HG02571 (cell line): ENCODE measurements around the gene BNIPL.

Experiments
- ATAC-seq: cut with Tn5 transposase; IDR thresholded peaks from one replicate; pipeline ENCODE4 v1.9.1; 2021; ENCODE audit warnings: mild to moderate bottlenecking, moderate library complexity; ENCODE audit not compliant: unreplicated experiment

Gene BNIPL

DNA sequence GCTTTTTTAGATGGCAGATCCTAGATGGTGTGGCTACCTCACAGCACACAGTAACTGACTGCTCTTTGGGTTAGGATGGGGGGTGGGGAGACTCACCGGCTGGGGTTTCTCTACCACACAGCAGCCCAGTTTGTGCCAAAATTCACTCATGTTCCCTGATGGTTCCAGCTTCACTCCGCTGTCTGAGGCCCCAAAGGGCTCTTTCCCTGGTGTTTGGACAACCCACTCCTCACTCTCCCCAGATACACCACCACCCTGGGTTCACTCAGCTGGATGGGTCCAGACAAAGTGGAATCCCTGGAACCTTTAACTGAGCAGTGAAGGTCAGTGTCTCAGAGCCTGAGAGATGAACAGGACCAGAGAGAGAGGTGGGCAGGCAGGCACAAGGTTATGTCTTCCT, 19.2 kb downstream of the BNIPL start:
- ATAC-seq = no peak

DNA sequence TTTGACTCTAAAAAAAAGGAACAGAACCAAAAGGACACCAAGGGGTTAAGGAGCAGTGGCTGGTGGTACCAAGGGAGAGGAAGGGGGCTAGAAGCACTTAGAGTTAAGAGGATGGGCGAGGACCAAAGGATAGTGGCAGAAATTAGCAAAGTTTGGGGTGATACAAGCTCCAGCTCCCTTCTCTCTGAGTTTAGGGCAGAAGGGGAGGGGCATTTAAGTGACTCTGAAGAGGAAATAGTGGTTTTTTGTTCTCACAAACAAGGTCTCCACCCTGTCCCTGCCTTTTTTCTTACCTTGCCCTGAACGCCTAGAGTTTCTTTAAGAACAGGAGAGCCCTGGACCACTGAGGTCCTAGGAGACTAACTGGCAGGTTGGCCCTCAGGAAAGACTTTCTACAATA, 19.8 kb downstream of the BNIPL start:
- no peak for ATAC-seq

DNA sequence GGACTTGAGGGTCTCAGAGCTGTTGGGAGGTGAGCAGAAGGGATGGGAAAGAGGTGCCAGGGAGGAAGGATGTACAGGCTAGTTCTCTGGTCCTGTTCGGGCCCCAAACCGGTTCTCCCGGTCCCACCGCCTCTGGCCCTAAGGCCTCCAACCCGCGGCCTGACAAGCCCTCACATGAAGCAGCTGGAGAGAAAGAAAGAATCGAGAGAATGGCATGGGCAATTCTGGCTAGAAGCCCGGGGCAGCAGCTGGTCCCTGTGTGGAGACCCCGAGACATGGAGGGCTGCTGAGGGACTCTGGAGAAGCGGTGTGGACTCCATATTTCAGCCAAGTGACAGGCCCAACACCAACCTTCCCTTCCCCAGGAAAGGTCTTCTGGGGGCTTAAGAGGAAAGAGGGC, 22.3 kb downstream of the BNIPL start:
- no peak for ATAC-seq

DNA sequence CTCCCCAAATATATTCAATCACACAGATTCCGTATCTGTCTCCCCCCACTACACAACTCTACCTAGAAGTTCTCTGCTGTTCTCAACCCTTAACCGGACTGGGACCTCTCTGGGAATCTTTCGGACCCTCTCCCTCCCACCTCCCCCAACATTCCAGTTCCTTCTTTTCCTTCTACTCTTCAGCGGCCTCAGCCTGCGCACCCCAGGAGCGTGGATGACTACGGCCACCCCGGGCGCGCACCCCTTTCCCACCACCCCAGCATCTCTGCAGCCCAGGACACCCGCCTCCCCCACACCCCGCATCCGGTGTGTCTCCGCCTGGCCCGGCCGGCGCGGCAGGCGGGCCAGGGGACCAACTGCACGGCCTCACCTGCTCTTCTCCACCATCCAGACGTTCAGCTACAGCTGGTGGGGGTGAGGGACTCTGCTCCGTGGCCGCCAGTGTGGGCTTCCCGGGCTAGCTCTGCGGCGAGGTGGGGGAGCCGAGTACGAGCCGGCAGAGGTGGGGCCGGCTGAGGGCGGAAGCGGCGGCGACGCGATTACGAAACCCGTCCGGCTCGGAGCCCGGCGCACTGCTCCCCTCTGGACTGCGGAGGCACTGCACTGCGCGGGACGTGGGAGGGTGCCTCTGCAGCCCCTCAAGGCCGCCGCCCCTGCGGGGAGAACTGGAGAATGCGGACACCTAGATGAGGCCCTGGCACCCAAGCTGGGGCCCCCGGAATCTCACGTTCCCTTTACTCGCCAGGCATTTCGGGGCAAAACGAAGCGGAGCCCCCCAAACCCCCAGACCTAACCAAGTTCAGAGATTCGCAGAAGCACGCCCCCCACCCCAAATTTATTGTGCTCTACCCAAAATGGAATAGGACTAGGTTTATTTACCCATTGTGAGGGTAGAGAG, 23.0 kb downstream of the BNIPL start, which contains the start of gene CDC42SE1:
Gene CDC42SE1, minus strand, starts transcription at position 514 of the 898 bp plus-strand sequence. CDS start 3,892 bp downstream, outside the sequence.
- peak; percentile 80 for ATAC-seq

DNA sequence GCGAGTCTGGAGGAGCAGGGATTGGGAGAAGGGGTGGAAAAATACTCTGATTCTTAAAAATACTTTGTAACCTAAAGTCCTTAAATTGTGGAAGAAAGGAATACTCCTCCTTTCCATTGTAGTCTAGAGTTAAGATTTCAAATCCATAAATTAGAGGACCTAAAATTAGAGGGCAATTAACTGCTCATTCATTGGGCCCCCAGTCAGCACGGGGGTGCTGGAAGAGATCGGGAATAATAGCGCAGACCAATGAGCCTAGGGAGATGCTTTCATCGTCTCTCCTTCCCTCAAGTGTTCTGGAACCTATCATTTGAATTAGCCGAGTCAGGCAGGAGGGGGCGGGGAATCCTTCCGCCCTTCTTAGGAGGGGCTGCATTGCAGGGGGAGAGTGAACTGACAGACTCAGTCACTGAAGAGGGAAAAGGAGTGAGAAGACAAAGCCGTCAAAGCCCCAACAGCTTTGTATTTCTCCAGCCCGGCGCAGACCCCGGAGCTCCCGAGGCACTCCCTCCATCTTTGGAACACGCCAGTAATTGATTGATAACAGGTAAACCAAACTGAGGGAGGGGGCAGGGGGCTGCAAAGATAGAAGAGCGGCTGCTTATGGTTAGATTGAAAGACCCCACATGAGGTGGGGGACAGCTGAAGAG, 23.7 kb downstream of the BNIPL start, which contains the start of gene MLLT11:
Gene MLLT11, plus strand, starts transcription at position 391 of the 650 bp plus-strand sequence. CDS start 6,828 bp downstream, outside the sequence.
- ATAC-seq = no peak

DNA sequence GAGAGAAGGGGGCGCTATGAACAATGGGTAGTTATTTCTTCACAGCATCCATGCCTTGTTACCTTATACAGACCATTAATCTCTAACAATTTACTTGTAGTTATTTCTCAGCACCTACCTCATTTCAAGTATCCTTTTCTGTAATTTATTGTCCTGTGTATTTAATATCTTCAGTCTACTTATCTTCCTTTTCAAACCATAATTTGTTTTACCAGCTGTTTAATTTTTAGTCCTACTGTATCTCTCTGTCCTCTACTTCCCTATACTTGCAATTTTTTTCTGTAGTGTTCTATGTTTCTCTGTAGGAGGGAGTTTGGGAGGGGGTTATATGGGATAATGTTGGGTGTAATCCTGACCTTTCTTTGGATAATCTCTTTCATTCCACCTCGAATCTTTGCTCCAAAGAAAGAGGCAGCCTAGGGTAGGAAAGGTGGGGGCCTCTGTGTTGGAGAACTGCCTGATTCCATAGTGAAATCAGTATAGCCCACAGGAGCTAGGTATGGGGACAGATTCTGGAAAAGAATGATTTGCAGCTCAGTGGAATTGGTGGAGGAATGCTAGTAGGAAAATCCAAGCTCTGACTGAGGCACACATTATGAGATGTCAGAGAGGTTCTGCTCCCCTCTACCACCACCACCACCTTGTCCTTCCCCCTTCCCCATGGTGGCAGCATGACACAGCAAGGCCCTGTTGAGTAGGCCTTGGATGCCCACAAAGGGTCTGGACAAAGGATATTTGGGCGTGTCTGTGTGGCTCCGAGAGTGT, 24.5 kb downstream of the BNIPL start:
- ATAC-seq = no peak

DNA sequence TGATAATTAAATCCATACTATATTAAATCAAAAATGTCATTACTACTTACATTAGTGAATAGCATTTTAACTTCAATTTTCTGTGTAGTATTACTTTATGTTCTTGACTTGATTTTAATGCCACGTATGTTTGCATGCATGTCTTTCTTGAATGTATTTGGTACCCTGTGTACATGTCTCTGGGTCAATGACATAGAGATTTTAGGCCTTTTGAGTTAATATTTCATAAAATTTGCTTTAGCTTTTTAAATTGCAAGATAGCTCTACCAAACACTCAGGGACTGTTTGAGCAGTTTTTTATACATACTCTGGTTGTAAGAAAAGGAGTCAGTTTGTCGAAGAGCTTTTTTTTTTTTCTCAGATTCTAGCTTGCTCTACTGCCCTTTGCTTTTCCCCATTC, 25.3 kb downstream of the BNIPL start:
- ATAC-seq = no peak

DNA sequence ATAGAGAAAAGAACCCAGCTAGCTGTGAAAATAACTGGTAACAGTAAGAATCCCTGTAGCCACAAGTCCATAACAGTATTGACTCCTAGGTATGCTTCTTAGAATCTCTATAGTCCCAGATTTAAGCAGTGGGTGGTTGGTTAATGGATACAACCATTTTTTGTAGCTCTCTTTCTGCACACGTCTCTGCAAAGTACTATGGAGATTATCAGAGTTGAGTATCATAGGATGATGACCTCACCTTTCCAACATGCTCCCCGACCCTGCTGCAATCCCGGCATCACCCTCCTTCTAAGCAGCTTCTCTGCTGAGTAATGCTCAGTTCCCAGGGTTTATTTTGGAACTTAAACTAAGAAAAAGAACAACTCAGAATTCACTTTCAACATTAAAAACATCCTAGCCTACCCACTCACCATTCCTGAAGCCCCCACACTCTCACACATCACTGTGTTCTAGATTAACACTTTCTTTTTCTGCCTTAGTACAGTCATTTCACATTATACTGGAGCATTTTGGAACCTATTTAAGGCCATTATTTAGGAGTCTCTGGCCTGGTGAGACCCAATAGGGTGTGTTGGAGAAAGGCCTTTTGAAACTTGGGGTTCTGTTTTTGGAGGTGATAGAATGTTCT, 26.5 kb downstream of the BNIPL start:
- no peak for ATAC-seq

DNA sequence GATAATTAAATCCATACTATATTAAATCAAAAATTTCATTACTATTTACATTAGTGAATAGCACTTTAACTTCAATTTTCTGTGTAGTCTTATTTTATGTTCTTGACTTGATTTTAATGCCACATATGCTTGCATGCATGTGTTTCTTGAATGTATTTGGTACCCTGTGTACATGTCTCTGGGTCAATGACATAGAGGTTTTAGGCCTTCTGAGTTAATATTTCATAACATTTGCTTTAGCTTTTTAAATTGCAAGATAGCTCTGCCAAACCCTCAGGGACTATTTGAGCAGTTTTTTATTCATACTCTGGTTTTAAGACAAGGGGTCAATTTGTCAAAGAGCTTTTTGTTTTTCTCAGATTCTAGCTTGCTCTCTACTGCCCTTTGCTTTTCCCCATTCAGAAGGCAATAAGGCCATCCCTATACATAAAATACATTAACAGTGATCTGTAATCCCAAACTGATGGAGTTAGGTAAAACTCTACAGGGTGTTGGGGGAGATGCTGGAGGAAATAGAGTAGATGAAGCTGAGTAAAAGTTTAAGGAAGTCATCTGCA, 28.8 kb downstream of the BNIPL start:
- ATAC-seq = no peak

DNA sequence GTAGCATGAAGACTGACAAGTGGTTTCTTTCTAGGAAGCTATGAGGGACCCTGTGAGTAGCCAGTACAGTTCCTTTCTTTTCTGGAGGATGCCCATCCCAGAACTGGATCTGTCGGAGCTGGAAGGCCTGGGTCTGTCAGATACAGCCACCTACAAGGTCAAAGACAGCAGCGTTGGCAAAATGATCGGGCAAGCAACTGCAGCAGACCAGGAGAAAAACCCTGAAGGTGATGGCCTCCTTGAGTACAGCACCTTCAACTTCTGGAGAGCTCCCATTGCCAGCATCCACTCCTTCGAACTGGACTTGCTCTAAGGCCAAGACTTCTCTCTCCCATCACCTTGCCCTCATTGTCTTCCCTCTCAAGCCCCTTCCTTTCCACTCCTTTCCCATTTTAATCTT, 30.8 kb downstream of the BNIPL start:
- no peak for ATAC-seq

DNA sequence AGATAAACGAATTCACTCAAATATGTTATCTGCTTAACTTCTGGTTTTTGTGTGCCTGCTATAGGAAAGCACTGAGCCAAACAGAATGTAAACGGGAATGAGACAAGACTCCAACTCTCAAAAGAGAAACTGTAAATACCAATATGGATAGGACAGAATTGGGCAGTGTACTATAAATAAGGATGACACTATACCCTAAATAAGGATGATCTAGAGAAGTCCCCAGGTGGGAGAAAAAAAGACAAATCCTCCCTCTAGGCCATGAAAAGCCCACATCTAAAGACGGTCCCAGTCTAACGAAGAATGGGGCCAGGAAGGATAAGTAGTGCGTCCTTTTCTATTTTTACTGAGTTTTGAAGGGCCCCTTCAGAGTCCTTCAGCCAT, 32.7 kb downstream of the BNIPL start:
- no peak for ATAC-seq

DNA sequence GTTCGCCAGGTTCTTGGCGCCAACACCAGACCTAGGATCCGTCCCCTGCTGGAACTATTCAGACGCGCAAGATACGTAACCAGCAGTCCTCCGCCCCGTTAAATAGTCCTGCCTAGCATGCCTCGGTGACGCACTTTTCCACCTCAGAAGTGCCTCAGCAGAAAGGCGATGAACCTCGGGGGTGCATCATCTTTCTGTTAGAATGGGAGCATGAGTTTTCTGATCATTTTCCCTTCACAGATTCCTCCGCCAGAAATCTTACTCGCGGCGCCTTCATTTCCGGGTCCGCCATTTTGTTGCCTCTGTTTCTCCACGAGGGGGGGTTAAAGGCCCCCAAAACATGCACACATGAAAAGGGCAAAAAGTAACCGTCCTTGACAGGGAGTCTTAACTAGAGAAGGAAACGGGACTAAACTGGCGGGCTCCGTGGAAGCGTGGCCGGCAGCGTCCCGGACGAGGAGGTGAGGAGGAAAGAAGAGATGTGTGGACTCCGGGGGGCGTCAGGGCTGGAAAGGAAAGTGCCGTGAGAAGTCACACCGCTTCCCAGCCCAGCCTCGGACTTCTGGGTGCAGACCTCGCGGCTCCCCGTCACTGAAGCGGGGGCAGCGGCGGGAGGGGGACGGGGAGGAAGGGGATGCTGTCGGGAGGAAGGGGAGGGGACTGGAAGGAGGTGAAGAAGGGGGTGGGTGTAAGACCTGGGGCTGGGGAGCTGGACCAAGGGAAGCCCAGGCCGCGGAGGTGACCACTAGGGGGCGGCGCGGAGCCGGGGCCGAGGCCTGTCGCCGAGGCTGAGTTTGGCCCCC, 34.3 kb downstream of the BNIPL start, which contains the start of gene GABPB2:
Gene GABPB2, plus strand, starts transcription at position 288 of the 803 bp plus-strand sequence. CDS start 17,429 bp downstream, outside the sequence.
- peak; percentile 72 for ATAC-seq

DNA sequence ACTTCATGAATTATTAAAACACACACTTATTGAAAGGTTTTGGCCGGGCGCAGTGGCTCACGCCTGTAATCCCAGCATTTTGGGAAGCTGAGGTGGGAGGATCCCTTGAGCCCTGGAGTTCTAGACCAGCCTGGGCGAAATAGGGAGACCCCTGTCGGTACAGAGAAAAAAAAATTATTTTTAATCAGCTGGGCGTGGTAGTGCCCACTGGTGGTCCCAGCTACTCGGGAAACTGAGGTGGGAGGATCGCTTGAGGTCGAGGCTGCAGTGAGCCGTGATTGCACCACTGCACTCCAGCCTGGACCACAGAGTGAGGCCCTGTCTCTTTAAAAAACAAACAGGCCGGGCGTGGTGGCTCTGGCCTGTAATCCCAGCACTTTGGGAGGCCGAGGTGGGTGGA, 35.8 kb downstream of the BNIPL start:
- ATAC-seq = no peak

DNA sequence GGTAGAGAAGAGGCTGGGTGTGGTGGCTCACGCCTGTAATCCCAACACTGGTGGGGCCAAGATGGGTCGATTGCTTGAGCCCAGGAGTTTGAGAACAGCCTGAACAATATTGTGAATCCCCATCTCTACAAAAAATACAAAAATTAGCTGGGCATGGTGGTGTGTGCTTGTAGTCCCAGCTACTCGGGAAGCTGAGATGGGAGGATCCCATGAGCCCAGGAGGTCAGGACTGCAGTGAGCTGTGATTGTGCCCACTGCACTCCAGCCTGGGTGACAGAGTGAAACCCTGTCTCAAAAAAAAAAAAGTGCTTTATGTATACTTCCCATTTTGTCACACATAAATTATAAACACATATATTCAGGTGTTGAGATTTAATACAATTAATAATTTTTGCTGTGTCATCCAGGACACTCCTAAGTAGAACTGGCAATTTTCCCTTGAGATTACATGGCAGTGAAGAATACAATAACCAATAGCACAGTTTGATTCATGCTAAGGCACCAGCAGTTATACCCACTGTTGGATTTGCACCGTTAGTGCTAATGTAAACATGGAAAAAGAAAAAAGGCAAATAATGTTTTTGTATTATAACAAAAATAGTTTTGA, 49.7 kb downstream of the BNIPL start:
- no peak for ATAC-seq
